Ectodermal cell (in vitro differentiated cells): ENCODE measurements around the gene ITGB2.
"Not testable (repeated sequence)": the region's sequence is repeated elsewhere in the genome, so short reads cannot be mapped to it uniquely, and the experiment has no call there.

Experiments used
- H3K27ac ChIP-seq: 2 replicates; pipeline ENCODE4 v1.7.0; 2013; ENCODE audit warnings: mild to moderate bottlenecking, low read depth, low read length; ENCODE audit not compliant: insufficient read depth, poor library complexity, severe bottlenecking
- H3K27me3 ChIP-seq: 2 replicates; pipeline ENCODE4 v1.7.0; 2013; ENCODE audit warnings: mild to moderate bottlenecking, low read length; ENCODE audit not compliant: insufficient read depth, control insufficient read depth, poor library complexity, severe bottlenecking
- H3K36me3 ChIP-seq: one replicate; pipeline ENCODE4 v1.7.0; 2013; ENCODE audit warnings: low read length; ENCODE audit not compliant: control insufficient read depth, insufficient read depth
- H3K4me1 ChIP-seq: one replicate; pipeline ENCODE4 v1.7.0; 2013; ENCODE audit warnings: low read length; ENCODE audit not compliant: control insufficient read depth, insufficient read depth
- H3K4me3 ChIP-seq: 2 replicates; pipeline ENCODE4 v1.7.0; 2013; ENCODE audit warnings: low read depth, low read length, control low read depth; ENCODE audit not compliant: insufficient read depth
- H3K9me3 ChIP-seq: 2 replicates; pipeline ENCODE4 v1.7.0; 2013; ENCODE audit warnings: mild to moderate bottlenecking, low read length, moderate library complexity; ENCODE audit not compliant: control insufficient read depth
- WGBS, 2 experiments: methylation state at CpG; one replicate each; pipeline ENCODE4 v1.1.7; 2013; ENCODE audit warnings: missing lambda C conversion rate in 2 of 2; 5-methylcytosine and 5-hydroxymethylcytosine counted together

ITGB2 gene

DNA sequence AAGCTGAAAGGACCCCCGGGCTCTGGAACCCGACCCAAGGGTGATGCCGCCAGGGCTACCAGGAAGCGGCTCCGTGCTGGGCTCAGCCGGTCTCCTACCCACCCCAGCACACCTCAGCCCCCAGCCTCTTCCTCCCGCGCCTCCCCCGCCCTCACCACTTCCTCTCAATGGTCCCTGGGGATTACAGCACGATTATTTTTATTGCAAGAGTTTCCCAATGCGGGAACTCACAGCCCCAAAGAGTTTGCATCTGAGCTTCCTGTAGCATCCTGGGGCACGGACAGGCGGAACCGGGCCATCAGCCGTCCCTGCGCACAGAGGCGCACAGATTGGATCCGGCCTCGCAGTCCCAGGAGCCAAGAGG, 10.4 kb upstream of the ITGB2 start:
- Histone ChIP-seq H3K27ac (no peak overlapping the region), H3K9me3 (no peaks in the 10 kb centered on the region), H3K4me1 (peaks cover 11% of the 10 kb centered on the region), H3K4me3 (no peak overlapping the region), H3K27me3 (peaks cover 75% of the 10 kb centered on the region), H3K36me3 (no peaks in the 10 kb centered on the region)
- WGBS, 2 experiments, result 4% methylated on average over 19 of the region's 19 CpGs

DNA sequence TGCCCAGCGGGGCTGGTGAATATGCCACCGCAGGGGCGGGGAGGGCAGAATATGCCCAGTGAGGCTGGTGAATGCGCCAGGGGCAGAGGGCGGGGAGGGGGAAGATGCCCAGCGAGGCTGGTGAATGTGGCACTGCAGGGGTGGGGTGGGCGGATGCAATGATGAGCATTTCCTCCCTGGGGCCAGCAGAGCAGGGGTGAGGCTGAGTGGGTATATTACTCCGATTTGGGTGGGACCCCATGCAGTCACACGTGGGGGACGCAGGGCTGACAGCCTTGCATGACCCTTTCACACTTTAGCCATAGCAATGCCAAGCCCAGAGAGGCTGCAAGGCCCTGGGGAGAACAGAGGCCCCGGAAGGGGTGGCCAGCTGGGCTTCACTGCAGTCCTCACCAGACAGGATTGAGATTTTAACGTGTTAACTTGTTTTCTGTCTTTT, 9.9 kb upstream of the ITGB2 start:
- H3K27ac ChIP-seq, result no peak overlapping the region
- no peak overlapping the region for H3K4me3 ChIP-seq
- no peaks in the 10 kb centered on the region for H3K9me3 ChIP-seq
- peaks cover 11% of the 10 kb centered on the region for H3K4me1 ChIP-seq
- H3K27me3 ChIP-seq, result peaks cover 75% of the 10 kb centered on the region
- 38 to 41% methylated on average over 11 to 12 of the region's 12 CpGs for WGBS, 2 experiments
- no peaks in the 10 kb centered on the region for H3K36me3 ChIP-seq

DNA sequence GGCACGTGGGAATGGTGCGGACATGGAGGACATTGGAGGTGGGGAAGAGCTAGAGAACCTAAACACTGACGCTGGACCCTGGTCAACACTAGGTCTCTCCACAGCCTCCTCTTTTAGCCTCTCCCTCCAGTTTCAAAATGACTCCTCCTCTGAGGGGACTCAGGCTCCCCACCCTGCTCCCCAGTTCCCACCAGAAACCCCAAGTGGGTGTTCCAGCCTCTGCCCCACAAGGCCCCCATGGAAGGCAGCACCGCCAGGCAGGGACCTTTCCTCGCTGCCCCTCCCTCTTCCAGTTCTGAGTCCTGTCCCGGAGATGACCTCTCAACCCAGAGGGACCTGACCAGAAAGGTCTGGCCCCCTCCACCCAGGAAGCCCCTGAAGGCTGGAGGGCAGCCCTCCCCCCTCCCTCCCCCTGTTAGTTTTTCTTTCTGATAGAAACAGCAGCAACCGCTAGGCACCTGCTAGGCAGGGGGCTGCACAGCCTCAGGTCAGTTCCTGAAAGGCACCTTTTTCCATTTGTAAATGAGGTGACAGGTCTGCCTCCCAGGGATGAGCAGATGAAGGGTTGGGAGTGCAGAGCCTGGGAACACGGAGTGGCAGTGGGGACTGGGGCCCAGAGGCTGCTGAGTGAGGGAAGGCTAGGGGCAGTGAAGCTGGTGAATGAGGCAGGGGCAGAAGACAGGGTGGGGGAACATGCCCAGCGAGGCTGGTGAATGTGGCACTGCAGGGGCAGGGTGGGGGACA, 9.3 kb upstream of the ITGB2 start:
- H3K27ac ChIP-seq, result no peak overlapping the region

DNA sequence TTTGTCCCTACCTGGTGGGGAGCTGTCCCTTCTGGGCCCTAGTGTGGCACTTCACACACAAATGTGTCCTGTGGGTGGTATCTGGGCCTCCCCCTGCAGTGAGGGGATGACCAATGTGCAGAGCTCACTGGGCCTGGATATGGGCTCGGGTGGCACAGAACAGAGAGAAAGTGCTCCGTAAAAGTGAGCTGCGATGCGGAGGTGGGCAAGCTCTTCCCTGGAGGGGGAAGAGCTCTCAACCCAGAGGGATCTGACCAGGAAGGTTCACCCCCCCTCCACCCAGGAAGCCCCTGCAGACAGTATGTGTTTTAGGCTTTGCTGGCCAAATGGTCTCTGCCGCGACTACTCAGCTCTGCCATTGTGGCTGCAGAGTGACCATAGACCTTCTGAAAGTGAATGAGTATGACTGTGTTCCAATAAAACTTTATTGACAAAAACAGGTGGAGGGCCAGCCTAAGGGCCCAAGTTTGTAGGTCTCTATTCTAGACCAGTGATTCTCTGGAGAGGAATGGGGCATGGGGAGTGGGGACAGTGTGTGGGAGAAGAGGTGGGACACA, 8.6 kb upstream of the ITGB2 start:
- peaks cover 11% of the 10 kb centered on the region for H3K4me1 ChIP-seq
- H3K4me3 ChIP-seq, result no peak overlapping the region
- H3K27me3 ChIP-seq, result peaks cover 69% of the 10 kb centered on the region
- no peak overlapping the region for H3K27ac ChIP-seq
- no peaks in the 10 kb centered on the region for H3K9me3 ChIP-seq
- H3K36me3 ChIP-seq, result no peaks in the 10 kb centered on the region
- 87% methylated on average over 6 of the region's 6 CpGs for WGBS, 2 experiments

More for the DNA sequence above, 9.3 kb upstream of the ITGB2 start:
- Histone ChIP-seq H3K36me3 (no peaks in the 10 kb centered on the region), H3K9me3 (no peaks in the 10 kb centered on the region), H3K27me3 (peaks cover 75% of the 10 kb centered on the region), H3K4me3 (no peak overlapping the region), H3K4me1 (peaks cover 11% of the 10 kb centered on the region)
- WGBS, 2 experiments, result 48% methylated on average over 9 of the region's 9 CpGs

DNA sequence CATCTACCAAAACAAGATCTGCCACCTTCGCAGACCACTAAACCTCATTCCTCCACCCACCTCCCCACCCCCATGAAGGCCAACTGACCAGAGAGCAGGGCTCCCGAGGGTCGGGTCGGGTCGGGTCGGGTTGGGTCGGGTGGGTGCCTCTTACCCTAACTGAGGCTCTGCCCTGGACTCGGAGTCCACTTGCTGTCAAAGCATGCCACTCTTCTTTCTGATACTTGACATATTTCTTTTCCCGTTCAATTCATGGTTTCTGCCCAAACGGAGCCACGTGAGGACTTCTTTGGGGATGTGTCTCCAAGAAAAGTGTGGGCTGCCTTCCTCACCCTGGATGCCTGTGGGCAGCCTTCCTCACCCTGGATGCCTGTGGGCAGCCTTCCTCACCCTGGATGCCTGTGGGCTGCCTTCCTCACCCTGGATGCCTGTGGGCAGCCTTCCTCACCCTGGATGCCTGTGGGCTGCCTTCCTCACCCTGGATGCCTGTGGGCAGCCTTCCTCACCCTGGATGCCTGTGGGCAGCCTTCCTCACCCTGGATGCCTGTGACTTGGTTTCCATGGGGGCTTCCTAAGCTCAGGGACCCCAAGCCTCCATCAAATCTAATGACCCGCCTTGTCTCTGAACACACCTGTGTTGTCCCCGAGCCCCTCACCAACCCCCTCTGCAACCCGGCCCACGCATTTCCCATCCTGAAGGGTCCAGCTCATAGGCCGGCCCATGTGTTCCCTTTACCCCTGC, 8.0 kb upstream of the ITGB2 start:
- H3K4me3 ChIP-seq, H3K36me3 ChIP-seq, H3K27ac ChIP-seq, H3K9me3 ChIP-seq: not testable (repeated sequence)
- Histone ChIP-seq H3K27me3 (peaks cover 63% of the 10 kb centered on the region), H3K4me1 (peaks cover 11% of the 10 kb centered on the region)
- WGBS, 2 experiments, result 82 to 84% methylated on average over 16 of the region's 16 CpGs

DNA sequence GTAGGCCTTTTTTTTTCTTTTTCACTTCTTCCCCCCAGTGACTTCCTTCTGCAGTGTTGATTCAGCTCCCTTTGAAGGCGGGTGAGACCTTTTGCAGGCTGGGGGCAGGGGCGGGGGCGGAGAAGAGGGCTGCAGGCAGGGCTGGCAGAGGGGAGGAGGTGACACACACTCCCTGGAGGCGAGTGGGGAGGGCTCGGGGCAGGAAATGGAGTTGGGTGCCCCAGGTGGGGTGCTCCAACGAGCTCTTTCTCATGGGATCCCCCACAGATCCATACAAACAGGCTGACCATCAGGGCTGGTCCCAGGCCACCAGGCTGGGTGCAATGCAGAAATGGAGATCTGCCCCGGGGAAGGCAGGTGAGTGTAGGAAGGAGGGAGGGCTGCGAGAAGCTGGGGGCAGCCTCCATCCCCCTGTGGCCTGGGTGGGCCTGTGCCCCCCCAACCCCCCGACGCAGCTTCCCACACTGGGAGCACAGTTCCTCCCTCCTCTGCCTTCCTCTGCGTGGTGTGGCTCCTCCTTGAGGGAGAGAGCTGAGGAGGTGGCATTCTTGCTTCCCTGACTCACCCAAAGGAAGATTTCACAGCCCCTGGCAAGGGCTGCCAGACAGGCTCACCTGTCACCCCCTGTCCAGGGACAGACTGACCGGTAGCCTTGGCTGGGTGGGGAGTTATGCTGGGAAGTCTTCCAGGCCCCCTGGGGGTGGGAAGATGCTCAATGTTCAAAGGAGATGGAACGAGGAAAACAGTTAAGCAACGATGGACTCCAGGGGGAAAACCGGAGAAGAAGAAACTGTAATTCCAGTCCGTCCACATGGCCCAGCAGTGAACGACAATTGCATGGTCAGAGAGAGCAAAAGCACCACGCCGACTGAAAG, 7.1 kb upstream of the ITGB2 start:
- H3K4me3 ChIP-seq, result no peak overlapping the region
- H3K27ac ChIP-seq, result no peak overlapping the region
- no peaks in the 10 kb centered on the region for H3K36me3 ChIP-seq
- no peaks in the 10 kb centered on the region for H3K9me3 ChIP-seq
- peaks cover 11% of the 10 kb centered on the region for H3K4me1 ChIP-seq
- H3K27me3 ChIP-seq, result peaks cover 54% of the 10 kb centered on the region
- 30 to 35% methylated on average over 19 of the region's 19 CpGs for WGBS, 2 experiments

DNA sequence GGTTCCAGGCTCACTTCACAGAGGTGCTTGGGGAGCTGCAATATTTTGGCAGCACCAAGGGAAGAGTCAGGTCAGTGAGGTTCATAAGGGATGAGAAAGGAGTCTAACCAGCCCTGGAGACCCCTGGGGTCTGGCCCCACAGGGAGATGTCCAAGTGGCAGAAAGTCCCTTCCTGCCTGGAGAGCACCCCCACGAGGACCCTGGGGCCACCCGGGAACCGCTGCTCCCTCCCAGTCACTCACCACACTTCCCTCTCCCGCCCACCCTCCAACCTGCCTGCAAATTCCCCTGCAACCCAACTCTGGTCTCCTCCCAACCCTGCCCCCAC, 6.5 kb upstream of the ITGB2 start:
- Histone ChIP-seq H3K4me3 (no peak overlapping the region), H3K27ac (no peak overlapping the region), H3K4me1 (peaks cover 11% of the 10 kb centered on the region), H3K9me3 (no peaks in the 10 kb centered on the region), H3K36me3 (no peaks in the 10 kb centered on the region), H3K27me3 (peaks cover 48% of the 10 kb centered on the region)
- WGBS, 2 experiments, result 20 to 21% methylated on average over 4 of the region's 4 CpGs

DNA sequence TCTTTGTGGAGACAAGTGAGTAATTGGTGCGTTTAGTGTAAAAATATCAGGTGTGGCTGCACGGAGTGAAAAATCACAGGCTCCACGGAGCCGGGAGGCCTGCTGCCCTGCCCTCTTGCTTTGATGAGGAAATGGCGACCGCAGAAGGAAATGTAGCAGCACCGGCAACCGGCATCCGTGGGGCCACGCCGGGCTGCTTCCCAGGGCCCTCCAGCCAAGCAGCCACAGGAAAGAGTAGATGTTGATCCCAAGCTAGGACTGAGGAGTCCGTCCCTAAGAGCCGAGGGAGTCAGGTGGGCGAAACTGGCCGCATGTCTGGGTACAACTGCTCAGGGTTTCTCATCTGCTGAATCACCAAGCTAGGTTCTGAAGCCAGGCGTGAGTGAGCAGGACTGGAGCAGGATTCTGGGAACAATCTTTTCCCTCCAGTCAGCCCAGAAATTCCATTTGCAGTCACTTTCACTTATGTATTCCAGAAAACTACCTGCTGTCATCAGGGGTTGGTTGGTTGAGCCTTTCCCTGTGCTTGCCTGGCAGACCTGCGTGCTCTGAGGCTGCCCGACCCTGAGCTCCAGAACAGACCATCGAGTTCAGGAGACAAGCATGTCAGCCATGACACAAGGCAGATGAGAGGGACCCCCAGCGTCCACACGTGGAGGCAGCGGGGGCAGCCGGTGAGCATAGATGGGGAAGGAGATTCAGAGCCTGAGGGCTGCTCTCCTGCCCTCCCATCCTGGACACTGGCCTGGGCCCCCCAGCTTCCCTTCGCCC, 5.8 kb upstream of the ITGB2 start:
- Histone ChIP-seq H3K4me1 (peaks cover 11% of the 10 kb centered on the region), H3K36me3 (no peaks in the 10 kb centered on the region), H3K27me3 (peaks cover 45% of the 10 kb centered on the region), H3K27ac (no peak overlapping the region), H3K4me3 (no peak overlapping the region), H3K9me3 (no peaks in the 10 kb centered on the region)
- 85 to 87% methylated on average over 23 to 24 of the region's 24 CpGs for WGBS, 2 experiments

DNA sequence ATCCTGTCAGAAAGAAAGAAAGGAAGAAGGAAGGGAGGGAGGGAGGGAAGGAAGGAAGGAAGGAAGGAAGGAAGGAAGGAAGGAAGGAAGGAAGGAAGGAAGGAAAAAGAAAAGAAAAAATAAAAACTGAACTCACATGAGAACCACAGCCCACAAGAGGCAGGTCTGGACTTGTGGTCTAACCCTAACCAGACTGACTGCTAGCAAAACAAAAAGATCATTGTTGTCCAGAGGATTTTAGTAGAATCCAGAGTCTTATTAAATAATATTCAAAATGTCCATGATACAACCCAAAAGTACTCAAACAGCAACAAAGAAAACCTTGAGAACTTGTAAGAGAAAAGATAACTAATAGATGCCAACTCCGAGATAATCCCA, 4.7 kb upstream of the ITGB2 start:
- peaks cover 11% of the 10 kb centered on the region for H3K4me1 ChIP-seq
- no peaks in the 10 kb centered on the region for H3K36me3 ChIP-seq
- WGBS, 2 experiments, result 86 to 94% methylated on average over 1 of the region's 1 CpG
- H3K27me3 ChIP-seq, result peaks cover 42% of the 10 kb centered on the region
- no peaks in the 10 kb centered on the region for H3K9me3 ChIP-seq
- H3K4me3 ChIP-seq, result no peak overlapping the region
- no peak overlapping the region for H3K27ac ChIP-seq
